ENCODE results near the gene SNAPC4.
"Not testable (repeated sequence)": the region's sequence is repeated elsewhere in the genome, so short reads cannot be mapped to it uniquely, and the experiment has no call there.

Gene SNAPC4

DNA sequence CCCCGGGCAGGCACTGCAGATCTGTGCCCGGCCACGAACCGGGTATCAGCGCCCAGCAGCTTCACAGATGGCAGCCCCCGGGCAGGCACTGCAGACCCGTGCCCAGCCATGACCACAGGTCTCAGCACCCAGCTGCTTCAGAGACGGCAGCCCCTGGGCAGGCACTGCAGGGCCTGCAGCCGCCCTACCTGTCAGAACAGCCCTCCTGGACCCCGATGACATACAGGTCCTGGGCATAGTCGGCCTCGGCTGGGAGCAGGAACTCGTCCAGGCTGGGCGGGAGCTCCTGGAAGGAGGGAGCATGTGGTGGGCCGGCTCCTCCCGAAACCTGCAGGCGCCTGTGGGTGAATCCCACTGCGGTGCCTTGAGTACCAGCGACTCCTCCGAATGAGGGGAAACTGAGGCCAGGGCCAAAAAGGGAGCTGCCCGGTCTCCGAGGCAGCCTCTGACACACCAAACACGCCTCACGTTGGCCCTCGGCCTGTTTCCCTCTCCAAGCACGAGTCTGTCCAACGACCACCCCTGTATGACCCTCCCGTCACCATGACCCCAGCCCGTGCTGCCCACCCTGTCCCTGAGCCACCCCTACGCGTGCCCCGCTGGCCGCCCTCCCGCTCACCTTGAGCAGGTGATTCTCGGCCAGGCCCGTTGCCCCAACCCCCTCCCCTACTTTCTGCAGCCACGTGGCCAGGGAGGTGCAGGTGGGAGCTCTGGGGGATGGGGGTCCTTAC is 34.0 kb upstream of the SNAPC4 start:
- in situ Hi-C loops (cut with HindIII; ENCODE audit: low pct_ligation_motif_present, low pct_unique_long_range_greater_than_20kb, low sequenced_read_pairs) = no loop called here
- DNase-seq = no peak

DNA sequence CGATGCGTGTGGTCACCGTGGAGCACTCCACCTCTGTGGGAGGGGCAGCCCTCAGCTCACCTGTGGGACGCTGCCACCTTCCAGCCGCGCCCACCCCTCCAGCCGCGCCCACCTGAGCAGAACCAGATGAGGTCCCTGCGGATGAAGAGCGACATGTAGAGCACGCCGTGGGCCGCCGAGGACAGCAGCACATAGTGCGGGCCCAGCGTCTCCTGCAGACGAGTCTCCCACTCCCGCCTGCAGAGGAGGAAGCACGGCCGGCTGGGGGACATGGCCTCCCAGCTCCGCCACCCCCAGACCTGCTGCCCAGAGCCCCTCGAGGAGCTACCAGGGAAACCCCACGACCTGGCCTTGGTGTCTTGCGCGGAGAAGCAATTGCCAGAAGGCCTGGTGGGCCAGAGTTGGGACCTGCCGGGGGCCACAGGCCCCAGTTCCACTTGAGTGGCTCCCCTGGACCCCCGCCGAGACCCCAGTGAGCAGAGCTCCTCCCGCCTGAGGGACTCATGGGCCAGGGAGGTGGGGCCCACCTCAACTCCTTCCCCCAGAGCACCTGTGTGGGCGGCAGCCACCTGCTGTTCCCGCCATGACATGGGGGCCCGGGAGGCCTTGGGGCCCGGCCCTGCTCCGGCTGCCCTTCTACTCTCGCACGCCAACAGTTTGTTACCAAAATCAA is 33.2 kb upstream of the SNAPC4 start:
- in situ Hi-C loops (cut with HindIII; ENCODE audit: low pct_ligation_motif_present, low pct_unique_long_range_greater_than_20kb, low sequenced_read_pairs) = no loop called here
- DNase-seq = no peak

DNA sequence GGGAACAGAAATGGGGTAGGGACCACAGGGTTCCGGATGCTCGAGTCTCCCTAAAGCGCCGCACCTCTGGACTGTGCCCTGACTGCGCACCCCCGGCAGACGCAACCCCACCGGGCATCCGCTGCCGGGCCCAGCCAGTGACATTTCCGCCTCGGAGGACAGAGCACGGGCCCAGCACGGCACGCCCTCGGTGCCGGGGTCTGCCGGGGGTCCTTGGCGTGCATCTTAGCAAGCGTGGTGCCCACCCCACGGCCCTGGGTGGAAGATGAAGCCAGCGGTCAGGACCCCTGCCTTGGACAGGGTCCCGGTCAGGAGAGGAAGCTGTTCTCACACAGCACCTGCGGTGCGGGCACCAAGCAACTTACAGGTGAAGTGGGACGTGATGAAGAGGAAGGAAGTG is 32.6 kb upstream of the SNAPC4 start:
- in situ Hi-C loops (cut with HindIII; ENCODE audit: low pct_ligation_motif_present, low pct_unique_long_range_greater_than_20kb, low sequenced_read_pairs) = no loop called here
- no peak for DNase-seq

DNA sequence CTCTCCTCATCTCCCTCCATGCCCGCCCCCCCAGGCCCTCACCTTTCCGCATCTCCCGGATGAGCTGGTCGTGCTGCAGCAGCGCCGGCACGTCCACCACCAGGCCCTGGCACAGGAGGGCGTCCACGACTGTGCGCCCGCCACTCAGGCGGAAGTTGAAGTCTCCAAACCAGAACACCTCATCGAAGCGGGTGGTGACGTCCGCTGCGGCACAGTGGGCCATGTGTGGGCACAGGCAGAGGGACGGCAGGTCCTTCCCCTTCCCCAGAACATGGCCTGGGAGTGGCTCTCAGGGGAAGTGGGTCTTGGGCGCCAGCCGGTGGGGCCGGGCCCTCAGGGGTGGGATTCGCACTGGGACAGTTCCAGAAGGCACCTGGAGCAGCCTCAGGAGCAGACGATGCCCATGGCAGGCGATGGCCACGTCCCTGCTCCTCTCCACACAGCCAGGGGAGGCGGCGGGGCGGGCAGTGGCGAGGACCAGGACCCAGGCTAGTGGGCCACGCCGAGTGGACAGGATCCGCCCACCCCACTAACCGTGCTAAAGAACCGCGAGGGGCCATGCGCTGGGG is 31.9 kb upstream of the SNAPC4 start:
- DNase-seq = no peak
- in situ Hi-C loops (cut with HindIII; ENCODE audit: low pct_ligation_motif_present, low pct_unique_long_range_greater_than_20kb, low sequenced_read_pairs) = no loop called here

DNA sequence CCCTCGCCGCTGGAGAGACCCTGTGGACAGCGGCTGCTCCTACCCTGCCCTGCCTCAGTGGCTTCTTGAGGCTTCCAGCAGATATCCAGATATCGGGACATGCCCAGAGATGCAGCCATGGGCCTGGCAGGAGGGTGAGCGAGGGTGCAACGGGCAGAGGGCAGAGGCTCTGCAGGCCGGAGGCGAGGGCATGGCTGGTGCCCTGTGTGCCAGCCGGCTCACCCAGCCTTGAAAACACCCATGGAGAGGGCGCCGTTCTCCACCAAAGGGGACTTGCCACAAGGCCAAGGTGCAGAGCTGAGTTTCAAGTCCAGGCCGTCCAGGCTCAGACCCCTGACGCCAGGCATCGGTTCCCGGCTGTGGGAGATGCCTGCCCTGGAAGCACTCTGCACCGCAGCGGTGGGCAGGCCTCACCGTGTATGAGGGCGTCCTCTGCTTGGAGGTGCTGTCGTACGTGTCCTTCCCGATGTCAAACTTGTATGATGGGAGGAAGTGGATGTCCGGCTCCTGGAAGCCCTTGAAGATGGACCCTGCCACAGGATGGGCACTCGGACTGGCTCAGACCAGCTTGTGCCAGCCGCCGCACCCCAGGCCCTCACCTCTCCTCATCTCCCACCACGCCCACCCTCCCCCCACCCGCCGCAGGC is 30.7 kb upstream of the SNAPC4 start:
- in situ Hi-C loops (cut with HindIII; ENCODE audit: low pct_ligation_motif_present, low pct_unique_long_range_greater_than_20kb, low sequenced_read_pairs) = no loop called here
- DNase-seq = no peak

DNA sequence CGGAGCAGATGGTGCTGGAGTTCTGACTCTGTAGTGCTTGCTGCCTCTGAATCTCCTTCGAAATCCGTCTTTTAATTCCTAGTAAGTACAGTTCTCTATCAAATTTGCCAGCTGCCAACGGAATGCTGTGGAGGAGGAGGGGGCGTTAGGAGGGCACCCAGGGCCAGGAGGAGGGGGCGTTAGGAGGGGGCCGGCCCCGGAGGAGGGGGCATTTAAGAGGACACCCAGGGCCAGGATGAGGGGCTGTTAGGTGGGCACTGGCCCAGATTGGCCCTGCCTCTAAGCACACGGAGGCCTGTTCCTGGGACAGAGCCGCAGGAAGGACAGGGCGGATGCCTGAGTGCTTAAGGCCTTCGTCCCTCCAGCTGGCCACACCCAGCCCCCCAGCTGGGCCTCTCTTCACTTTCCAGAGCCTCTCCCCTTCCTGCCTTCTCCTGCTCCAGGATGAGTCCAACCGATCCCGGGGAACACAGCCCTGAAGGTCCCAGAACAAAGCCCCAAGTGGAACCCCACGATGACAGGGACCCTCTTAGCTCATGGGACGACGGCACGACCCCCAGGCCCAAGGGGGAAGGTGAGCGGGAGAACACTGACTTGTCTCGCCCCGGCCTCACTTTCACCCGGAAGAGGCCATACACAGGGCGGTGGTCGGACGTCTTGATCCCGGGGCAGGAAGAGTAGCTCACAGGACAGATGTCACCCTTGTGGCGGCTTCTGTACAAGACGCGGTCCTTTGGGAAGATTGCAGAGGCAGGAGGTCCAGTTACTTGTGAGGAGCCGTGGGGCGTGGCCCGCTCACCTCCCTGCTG is 29.9 kb upstream of the SNAPC4 start:
- no peak for DNase-seq

DNA sequence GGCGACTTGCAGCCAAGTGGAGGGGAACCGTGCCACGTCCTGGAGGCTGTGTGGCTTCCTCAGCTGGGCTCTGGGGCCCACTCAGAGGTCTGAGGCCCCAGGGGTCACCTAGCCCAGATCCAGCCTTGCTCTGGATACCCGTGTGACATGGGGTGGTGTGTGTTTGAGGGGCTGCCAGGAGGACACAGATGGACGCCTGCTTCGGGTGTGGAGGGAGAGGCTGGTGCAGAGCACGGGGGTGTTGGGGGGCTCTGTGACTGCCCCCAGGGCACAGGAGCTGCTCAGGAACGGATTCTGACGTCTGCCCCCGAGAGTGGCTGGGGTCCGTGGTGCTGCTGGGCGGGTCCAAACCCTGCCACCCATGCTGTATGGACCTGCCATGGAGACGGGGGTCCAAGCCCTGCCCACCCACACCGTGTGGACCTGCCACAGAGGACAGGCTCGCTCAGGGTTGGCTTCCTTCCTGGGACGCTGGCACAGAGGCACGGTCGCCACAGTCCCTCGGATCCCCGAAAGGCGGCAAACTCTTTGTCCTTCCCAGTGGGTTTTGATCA is 29.2 kb upstream of the SNAPC4 start:
- in situ Hi-C loops (cut with HindIII; ENCODE audit: low pct_ligation_motif_present, low pct_unique_long_range_greater_than_20kb, low sequenced_read_pairs) = no loop called here
- DNase-seq = no peak

More for the DNA sequence above, 29.9 kb upstream of the SNAPC4 start:
- in situ Hi-C loops (cut with HindIII; ENCODE audit: low pct_ligation_motif_present, low pct_unique_long_range_greater_than_20kb, low sequenced_read_pairs) = no loop called here

DNA sequence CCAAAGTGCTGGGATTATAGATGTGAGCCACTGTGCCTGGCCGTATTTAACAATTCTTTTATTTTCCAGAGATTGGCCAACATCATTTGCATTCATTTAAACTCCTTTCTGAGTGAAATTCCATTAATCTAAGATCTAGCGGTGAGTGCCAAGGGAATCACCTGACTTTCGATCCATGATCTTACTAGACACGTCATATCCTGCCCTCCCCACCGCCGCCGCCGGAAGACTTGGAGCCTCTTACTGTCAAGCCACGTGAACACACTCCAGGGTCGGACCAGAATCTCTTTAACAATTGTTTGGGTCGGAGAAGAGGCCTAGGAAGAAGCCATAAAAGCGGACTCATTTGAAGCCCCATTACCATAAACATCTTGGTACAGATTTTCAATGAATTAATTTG is 26.8 kb upstream of the SNAPC4 start:
- in situ Hi-C loops (cut with HindIII; ENCODE audit: low pct_ligation_motif_present, low pct_unique_long_range_greater_than_20kb, low sequenced_read_pairs) = no loop called here
- DNase-seq = no peak

DNA sequence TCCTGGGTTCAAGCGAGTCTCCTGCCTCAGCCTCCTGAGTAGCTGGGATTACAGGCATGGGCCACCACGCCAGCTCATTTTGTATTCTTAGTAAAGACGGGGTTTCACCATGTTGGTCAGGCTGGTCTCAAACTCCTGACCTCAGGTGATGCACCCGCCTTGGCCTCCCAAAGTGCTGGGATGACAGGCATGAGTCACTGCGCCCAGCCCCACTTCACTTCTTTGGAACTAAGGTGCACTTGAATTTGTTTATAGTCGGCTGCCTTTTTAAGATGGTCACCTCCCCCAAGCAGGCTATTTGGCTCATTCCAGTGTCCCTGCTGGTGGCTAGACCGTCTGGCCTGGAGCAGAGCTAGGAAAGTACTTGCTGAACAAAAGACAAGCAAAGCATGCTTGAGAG is 25.4 kb upstream of the SNAPC4 start:
- DNase-seq; in situ Hi-C loops (cut with HindIII; ENCODE audit: low pct_ligation_motif_present, low pct_unique_long_range_greater_than_20kb, low sequenced_read_pairs): not testable (repeated sequence)

DNA sequence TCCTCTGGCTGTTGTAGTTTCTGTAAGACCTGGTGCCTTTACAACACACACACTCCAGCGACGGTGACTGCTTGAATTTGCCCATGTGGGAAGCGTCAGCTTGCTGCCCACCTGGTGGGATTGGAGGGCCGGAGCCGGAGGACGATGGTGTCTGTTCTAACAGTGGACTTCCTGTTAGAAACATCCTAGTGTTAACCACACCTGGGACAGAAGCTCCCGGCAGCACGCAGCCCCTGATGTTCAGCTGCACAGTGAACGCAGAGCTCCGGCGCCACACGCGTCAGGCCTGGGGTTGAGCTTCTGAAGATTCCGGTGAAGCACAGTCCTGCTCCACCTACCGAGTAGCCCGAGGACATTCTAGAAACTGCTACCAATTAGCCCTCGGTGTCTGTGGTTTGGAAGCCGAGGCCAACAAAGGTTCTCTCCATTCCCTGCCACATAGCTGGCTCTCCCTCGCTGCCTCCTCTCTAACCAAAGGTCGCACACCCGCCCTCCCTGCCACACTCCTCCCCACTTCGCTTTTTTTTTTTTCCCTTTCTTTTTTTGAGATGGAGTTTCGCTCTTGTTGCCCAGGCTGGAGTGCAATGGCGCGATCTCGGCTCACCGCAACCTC is 24.9 kb upstream of the SNAPC4 start:
- no peak for DNase-seq
- in situ Hi-C loops (cut with HindIII; ENCODE audit: low pct_ligation_motif_present, low pct_unique_long_range_greater_than_20kb, low sequenced_read_pairs) = no loop called here

DNA sequence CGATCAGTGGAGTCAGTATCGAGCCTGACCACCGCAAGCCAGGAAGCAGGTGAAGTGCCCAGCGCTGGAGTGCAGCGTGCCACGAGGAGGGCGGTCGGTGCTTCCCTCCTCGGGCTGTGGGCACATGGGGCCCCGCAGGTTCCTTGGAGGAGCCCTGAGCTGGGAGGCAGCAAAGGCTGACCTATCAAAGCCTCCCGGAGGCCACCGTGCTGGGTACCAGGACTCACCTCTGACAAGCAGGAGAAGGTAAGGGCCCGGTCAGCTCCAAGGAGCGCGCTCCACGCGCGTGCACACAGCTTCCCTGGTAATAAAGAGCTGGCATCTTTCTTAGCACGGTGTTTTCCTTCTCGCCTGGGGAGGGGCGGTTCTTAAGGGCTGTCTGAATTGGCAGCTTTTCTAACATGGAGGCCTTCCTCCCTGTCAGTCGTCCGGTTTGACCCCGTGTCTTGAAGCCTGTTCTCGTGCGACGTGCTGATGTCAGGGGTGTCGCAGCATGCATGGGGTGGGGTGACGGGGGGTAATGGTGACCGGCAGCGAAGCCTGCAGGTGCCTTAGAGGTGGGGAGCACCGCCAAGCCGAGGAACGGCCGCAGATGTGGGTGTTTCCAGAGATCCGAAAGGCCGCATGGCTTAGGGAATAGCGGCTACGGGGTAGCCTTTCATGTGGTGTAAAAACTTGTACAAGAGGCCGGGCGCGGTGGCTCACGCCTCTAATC is 23.6 kb upstream of the SNAPC4 start:
- no peak for DNase-seq
- in situ Hi-C loops (cut with HindIII; ENCODE audit: low pct_ligation_motif_present, low pct_unique_long_range_greater_than_20kb, low sequenced_read_pairs) = no loop called here

DNA sequence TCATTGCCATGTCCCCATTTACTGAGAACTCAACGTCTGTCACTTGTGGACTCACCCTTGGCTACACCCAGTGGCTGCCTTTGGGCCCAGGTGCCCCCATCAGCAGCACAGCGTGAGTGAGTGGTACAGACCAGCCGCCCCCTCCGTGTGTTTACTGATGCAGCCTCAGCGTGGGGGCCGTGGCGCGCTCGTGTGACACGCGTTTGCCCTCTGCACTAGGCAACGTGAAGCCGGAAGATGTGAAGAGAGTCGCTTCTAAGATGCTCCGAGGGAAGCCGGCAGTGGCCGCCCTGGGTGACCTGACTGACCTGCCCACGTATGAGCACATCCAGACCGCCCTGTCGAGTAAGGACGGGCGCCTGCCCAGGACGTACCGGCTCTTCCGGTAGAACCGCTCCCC is 22.9 kb upstream of the SNAPC4 start:
- DNase-seq = no peak
- in situ Hi-C loops (cut with HindIII; ENCODE audit: low pct_ligation_motif_present, low pct_unique_long_range_greater_than_20kb, low sequenced_read_pairs) = no loop called here

DNA sequence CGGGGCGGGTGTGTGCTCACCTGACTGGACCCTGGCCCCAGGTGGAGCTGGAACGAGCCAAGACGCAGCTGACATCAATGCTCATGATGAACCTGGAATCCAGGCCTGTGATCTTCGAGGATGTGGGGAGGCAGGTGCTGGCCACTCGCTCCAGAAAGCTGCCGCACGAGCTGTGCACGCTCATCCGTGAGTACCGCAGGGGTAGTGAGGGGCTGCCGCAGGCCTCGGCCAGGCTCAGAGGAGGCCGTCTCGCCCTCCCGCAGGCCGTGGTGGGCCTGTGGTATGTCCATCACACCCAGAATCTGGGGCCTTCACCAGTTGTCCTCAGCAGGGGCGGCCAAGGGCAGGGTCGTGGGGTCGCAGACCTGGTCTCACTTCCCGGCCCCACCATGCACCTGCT is 21.8 kb upstream of the SNAPC4 start:
- in situ Hi-C loops (cut with HindIII; ENCODE audit: low pct_ligation_motif_present, low pct_unique_long_range_greater_than_20kb, low sequenced_read_pairs) = no loop called here
- DNase-seq = no peak

DNA sequence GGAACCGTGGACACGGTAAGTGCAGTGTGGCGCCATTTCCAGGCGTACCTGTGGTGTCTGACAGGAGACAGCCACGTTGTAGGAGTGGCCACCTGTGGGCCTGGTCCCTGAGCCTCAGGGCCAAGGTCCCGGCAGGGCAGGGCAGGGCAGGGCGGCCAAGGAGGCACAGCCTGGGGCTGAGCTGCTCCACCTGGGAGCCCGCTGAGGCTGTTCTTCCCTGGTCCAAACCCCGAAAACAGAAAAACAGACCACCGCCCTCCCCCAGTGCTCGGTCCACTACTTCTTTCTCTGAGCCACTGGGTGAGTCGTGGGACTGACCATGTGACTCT is 19.1 kb upstream of the SNAPC4 start:
- in situ Hi-C loops (cut with HindIII; ENCODE audit: low pct_ligation_motif_present, low pct_unique_long_range_greater_than_20kb, low sequenced_read_pairs) = no loop called here
- no peak for DNase-seq

DNA sequence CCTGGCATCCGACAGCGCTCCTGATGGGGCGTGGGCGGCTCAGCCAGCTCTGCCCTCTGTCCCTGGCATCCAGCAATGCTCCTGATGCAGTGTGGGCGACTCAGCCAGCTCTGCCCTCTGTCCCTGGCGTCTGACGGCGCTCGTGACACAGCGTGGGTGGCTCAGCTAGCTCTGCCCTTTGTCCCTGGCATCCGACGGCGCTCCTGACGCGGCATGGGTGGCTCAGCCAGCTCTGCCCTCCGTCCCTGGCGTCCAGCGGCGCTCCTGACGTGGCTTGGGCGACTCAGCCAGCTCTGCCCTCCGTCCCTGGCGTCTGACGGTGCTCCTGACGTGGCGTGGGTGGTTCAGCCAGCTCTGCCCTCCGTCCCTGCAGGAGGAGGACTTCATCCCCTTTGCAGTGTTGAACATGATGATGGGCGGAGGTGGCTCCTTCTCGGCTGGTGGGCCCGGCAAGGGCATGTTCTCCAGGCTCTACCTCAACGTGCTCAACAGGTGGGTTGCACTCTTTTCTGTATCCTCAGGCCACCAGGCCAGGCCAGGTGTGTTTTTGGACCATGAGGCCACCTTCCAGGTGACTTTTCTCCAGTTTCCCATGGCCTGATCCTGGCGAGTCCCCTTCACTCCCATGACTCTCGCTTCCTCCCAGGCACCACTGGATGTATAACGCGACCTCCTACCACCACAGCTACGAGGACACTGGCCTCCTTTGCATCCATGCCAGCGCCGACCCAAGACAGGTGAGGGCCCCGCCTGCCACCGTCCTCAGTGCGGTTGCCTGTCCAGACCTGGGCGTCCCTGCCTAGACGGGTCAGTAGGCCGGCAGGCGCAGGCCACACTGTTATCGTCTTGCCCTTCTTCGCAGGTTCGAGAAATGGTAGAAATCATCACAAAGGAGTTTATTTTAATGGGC is 18.5 kb upstream of the SNAPC4 start:
- in situ Hi-C loops (cut with HindIII; ENCODE audit: low pct_ligation_motif_present, low pct_unique_long_range_greater_than_20kb, low sequenced_read_pairs) = no loop called here
- no peak for DNase-seq

DNA sequence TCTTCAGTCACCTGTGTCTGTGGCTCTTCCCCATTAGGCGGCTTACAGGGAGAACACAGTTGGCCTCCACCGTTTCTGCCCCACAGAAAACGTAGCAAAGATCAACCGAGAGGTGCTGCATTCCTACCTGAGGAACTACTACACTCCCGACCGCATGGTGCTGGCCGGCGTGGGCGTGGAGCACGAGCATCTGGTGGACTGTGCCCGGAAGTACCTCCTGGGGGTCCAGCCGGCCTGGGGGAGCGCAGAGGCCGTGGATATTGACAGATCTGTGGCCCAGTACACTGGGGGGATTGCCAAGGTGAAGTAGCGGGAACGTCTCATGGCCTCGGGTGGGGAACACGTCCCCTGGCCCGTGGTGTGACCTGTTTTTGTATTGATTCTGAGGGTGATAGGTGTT is 16.9 kb upstream of the SNAPC4 start:
- no peak for DNase-seq

DNA sequence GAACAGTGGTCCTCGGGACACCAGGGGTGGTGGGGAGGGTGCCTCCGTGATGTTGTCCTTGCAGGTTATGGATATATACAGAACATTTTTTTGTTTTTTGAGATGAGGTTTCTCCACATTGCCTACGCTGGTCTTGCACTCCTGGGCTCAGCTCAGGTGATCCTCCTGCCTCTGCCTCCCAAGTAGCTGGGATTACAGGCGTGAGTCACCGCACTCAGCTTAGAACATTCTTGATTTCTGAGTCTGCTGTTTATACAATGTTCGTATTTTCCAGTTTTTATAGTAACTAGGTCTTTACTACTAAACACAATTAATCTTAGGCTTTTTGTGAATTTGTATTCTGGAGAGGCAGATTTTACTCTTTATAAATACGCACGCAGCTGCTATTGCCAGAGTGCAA is 16.5 kb upstream of the SNAPC4 start:
- DNase-seq = no peak
- in situ Hi-C loops (cut with HindIII; ENCODE audit: low pct_ligation_motif_present, low pct_unique_long_range_greater_than_20kb, low sequenced_read_pairs) = no loop called here

More for the DNA sequence above, 16.9 kb upstream of the SNAPC4 start:
- in situ Hi-C loops (cut with HindIII; ENCODE audit: low pct_ligation_motif_present, low pct_unique_long_range_greater_than_20kb, low sequenced_read_pairs) = no loop called here

Data from ACHN (cell line).